Ishikawa (cell line): Measurements from ENCODE around the gene MSH5.

Experiments
- CEBPB ChIP-seq: IDR thresholded peaks from 2 replicates; pipeline ENCODE4 v1.6.1; 2012
- CREB1 ChIP-seq: IDR thresholded peaks from 2 replicates; pipeline ENCODE4 v1.6.1; 2012; ENCODE audit warnings: low read depth
- EGR1 ChIP-seq: IDR thresholded peaks from 2 replicates; pipeline ENCODE4 v1.6.1; 2012
- EP300 ChIP-seq: IDR thresholded peaks from 2 replicates; pipeline ENCODE4 v1.6.1; 2012; ENCODE audit warnings: borderline replicate concordance
- FOXM1 ChIP-seq: IDR thresholded peaks from 2 replicates; pipeline ENCODE4 v1.6.1; 2012; ENCODE audit warnings: low read depth, borderline replicate concordance
- MAX ChIP-seq: IDR thresholded peaks from 2 replicates; pipeline ENCODE4 v1.6.1; 2012
- NFIC ChIP-seq: IDR thresholded peaks from 2 replicates; pipeline ENCODE4 v1.6.1; 2012
- RAD21 ChIP-seq: IDR thresholded peaks from 2 replicates; pipeline ENCODE4 v1.6.1; 2012; ENCODE audit warnings: low read depth
- REST ChIP-seq: IDR thresholded peaks from 2 replicates; pipeline ENCODE4 v1.6.1; 2012; ENCODE audit warnings: low read depth, mild to moderate bottlenecking
- TAF1 ChIP-seq: IDR thresholded peaks from 2 replicates; pipeline ENCODE4 v1.6.1; 2012; ENCODE audit warnings: low read depth, mild to moderate bottlenecking
- TCF12 ChIP-seq: IDR thresholded peaks from 2 replicates; pipeline ENCODE4 v1.6.1; 2012; ENCODE audit warnings: low read depth
- TEAD4 ChIP-seq: IDR thresholded peaks from 2 replicates; pipeline ENCODE4 v1.6.1; 2012
- USF1 ChIP-seq: IDR thresholded peaks from 2 replicates; pipeline ENCODE4 v1.6.1; 2012
- YY1 ChIP-seq: IDR thresholded peaks from 2 replicates; pipeline ENCODE4 v1.6.1; 2012; ENCODE audit warnings: low read depth
- ZBTB7A ChIP-seq: IDR thresholded peaks from 2 replicates; pipeline ENCODE4 v1.6.1; 2012; ENCODE audit warnings: low read depth

Gene MSH5

GRCh38 chr6:31732029-31732428 lies 7.8 kb upstream of the MSH5 start:
- TF ChIP-seq CEBPB (no peak), CREB1 (no peak), FOXM1 (no peak)

GRCh38 chr6:31733734-31734133 lies 6.1 kb upstream of the MSH5 start:
- TF ChIP-seq CREB1 (no peak), TCF12 (no peak), YY1 (no peak), MAX (no peak), ZBTB7A (no peak), USF1 (no peak), RAD21 (no peak), TAF1 (no peak), FOXM1 (no peak), REST (no peak), EP300 (no peak)

- TF ChIP-seq ZBTB7A (no peak), USF1 (no peak), TCF12 (no peak), YY1 (no peak), CREB1 (no peak), TEAD4 (no peak), TAF1 (no peak; the same call in 1 of the 2 replicates), NFIC (no peak)
These were observed 5.5 kb upstream of the MSH5 start for GRCh38 chr6:31734247-31734820.

- TF ChIP-seq CEBPB, result no peak
- no peak for TF ChIP-seq MAX
- TF ChIP-seq RAD21, result no peak
- no peak for TF ChIP-seq NFIC
- TF ChIP-seq USF1, result no peak
These were observed 4.9 kb upstream of the MSH5 start for GRCh38 chr6:31734821-31735406.

GRCh38 chr6:31736021-31736767 lies 3.6 kb upstream of the MSH5 start, which contains the start of gene CLIC1:
Gene CLIC1, minus strand, starts transcription at chr6:31736530. Its CDS starts 230 bp downstream, at chr6:31736300.
- no peak for TF ChIP-seq FOXM1
- peak; percentile 58; the same call in 1 of the 2 replicates for TF ChIP-seq YY1
- TF ChIP-seq RAD21, result no peak
- peak; percentile 71 for TF ChIP-seq TAF1
- TF ChIP-seq MAX, result peak; percentile 83

- TF ChIP-seq RAD21 (no peak), NFIC (no peak), USF1 (no peak), ZBTB7A (no peak), EP300 (no peak), EGR1 (no peak), CEBPB (no peak), MAX (no peak), TEAD4 (no peak), FOXM1 (no peak), TAF1 (no peak), TCF12 (no peak), YY1 (no peak), REST (no peak), CREB1 (no peak)
These were observed 3.0 kb upstream of the MSH5 start for GRCh38 chr6:31736768-31737314.
